Measurements from ENCODE around the gene PFN1. TPM values are rescaled to one million over a fixed set of nuclear protein-coding genes. Genes with fewer than 3 reads are reported as not detected.
"Not testable (repeated sequence)": the region's sequence is repeated elsewhere in the genome, so short reads cannot be mapped to it uniquely, and the experiment has no call there.

PFN1 gene
- total and polyA plus RNA-seq, 7 donors = 149 to 1,518 (median 232) TPM

DNA sequence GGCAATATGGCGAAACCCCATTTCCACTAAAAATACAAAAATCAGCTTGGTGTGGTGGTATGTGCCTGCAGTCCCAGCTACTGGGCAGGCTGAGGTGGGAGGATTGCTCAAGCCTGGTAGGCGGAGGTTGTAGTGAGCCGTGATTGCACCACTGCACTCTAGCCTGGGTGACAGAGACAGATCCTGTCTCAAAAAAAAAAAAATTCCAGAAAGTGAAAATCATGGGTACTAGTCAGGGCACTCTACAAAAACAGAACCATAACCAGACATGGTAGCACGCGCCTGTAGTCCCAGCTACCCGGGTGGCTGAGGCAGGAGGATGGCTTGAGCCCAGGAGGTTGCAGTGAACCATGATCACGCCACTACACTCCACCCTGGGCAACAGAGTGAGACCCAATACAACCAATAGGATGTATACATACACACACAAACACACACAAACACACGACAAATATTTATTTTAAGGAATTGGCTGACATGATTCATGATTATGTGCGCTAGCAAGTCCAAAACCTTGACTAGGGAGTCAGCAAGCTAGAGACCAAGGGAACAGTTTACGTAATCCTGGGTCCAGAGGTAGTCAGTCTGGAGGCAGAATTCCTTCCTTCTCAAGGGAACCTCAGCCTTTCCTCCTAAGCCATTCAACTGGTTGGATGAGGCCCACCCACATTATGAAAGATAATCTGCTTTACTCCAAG, 27.8 kb downstream of the PFN1 start:
- ATAC-seq = peak in 1 of 4 donors; percentile 38

GRCh38 chr17:4919511-4920047, 28.8 kb downstream of the PFN1 start:
- Histone ChIP-seq H3K27me3 (ENCODE audit: insufficient read depth in 3 of 3, low read length in 2 of 3) (no peaks in the 10 kb centered on the region), H3K9me3 (no peaks in the 10 kb centered on the region), H3K4me1 (no peaks in the 10 kb centered on the region), H3K4me3 (no peak overlapping the region), H3K27ac (no peak overlapping the region), H3K36me3 (ENCODE audit: insufficient read depth in 1 of 2, low read depth in 1 of 2) (no peaks in the 10 kb centered on the region)
- intact Hi-C loops (cut with DNase I) = no loop called here
- TF ChIP-seq, protein P1, sequence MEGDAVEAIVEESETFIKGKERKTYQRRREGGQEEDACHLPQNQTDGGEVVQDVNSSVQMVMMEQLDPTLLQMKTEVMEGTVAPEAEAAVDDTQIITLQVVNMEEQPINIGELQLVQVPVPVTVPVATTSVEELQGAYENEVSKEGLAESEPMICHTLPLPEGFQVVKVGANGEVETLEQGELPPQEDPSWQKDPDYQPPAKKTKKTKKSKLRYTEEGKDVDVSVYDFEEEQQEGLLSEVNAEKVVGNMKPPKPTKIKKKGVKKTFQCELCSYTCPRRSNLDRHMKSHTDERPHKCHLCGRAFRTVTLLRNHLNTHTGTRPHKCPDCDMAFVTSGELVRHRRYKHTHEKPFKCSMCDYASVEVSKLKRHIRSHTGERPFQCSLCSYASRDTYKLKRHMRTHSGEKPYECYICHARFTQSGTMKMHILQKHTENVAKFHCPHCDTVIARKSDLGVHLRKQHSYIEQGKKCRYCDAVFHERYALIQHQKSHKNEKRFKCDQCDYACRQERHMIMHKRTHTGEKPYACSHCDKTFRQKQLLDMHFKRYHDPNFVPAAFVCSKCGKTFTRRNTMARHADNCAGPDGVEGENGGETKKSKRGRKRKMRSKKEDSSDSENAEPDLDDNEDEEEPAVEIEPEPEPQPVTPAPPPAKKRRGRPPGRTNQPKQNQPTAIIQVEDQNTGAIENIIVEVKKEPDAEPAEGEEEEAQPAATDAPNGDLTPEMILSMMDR (IDR thresholded peaks at IDR 0.05) = no peak
- WGBS, 3 donors = 64 to 67% (median 65%) methylated on average over 8 of the region's 8 CpGs
- ATAC-seq (no peak), DNase-seq (no peak)

More for the DNA sequence above, 27.8 kb downstream of the PFN1 start:
- Histone ChIP-seq H3K4me1 (no peaks in the 10 kb centered on the region), H3K4me3 (no peak overlapping the region), H3K27ac (no peak overlapping the region), H3K36me3 (ENCODE audit: insufficient read depth in 1 of 2, low read depth in 1 of 2) (no peaks in the 10 kb centered on the region), H3K27me3 (ENCODE audit: insufficient read depth in 3 of 3, low read length in 2 of 3) (no peaks in the 10 kb centered on the region), H3K9me3 (no peaks in the 10 kb centered on the region)
- DNase-seq = no peak
- 81 to 84% (median 83%) methylated on average over 10 of the region's 10 CpGs for WGBS, 3 donors
- intact Hi-C loops (cut with DNase I) = no loop called here
- TF ChIP-seq, protein P1 (IDR thresholded peaks at IDR 0.05) = no peak

DNA sequence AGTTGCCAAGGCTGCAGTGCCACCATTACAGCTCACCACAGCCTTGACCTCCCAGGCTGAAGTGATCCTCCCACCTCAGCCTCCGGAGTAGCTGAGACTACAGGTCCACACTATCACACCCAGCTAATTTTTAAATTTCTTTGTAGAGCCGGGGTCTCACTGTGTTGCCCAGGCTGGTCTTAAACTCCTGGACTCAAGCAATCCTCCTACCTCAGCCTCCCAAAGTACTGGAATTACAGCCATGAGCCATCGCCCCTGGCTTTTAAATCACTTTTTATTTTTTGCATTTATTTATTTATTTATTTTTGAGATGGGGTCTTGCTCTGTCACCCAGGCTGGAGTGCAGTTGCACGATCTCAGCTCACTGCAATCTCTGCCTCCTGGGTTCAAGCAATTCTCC, 33.8 kb downstream of the PFN1 start:
- H3K4me1 ChIP-seq; intact Hi-C loops (cut with DNase I): not testable (repeated sequence)

GRCh38 chr17:4913994-4914393, 34.3 kb downstream of the PFN1 start:
- intact Hi-C loops (cut with DNase I) = no loop called here
- no peaks in the 10 kb centered on the region for H3K4me1 ChIP-seq
- no peaks in the 10 kb centered on the region for H3K9me3 ChIP-seq
- no peak overlapping the region for H3K4me3 ChIP-seq
- H3K27ac ChIP-seq = no peak overlapping the region
- WGBS, 3 donors = 62 to 77% (median 70%) methylated on average over 1 of the region's 1 CpG
- DNase-seq = no peak
- H3K27me3 ChIP-seq (ENCODE audit: insufficient read depth in 3 of 3, low read length in 2 of 3) = no peaks in the 10 kb centered on the region
- ATAC-seq = no peak
- no peaks in the 10 kb centered on the region for H3K36me3 ChIP-seq (ENCODE audit: insufficient read depth in 1 of 2, low read depth in 1 of 2)
- TF ChIP-seq, protein P1 (IDR thresholded peaks at IDR 0.05) = no peak

More for the DNA sequence above, 33.8 kb downstream of the PFN1 start:
- H3K27me3 ChIP-seq (ENCODE audit: insufficient read depth in 3 of 3, low read length in 2 of 3); ATAC-seq; H3K36me3 ChIP-seq (ENCODE audit: insufficient read depth in 1 of 2, low read depth in 1 of 2); DNase-seq; H3K4me3 ChIP-seq; H3K27ac ChIP-seq; H3K9me3 ChIP-seq: not testable (repeated sequence)
- WGBS, 3 donors = 87 to 97% (median 94%) methylated on average over 4 of the region's 4 CpGs

- Histone ChIP-seq H3K36me3 (ENCODE audit: insufficient read depth in 1 of 2, low read depth in 1 of 2) (no peaks in the 10 kb centered on the region), H3K4me3 (no peak overlapping the region), H3K9me3 (no peaks in the 10 kb centered on the region), H3K4me1 (no peaks in the 10 kb centered on the region), H3K27me3 (ENCODE audit: insufficient read depth in 3 of 3, low read length in 2 of 3) (no peaks in the 10 kb centered on the region), H3K27ac (peak overlapping the region; percentile 75)
- WGBS, 3 donors = 8 to 16% (median 11%) methylated on average over 20 of the region's 20 CpGs
- ATAC-seq (peak; percentile 99), DNase-seq (peak; percentile 93 to 97)
- TF ChIP-seq, protein P1 (IDR thresholded peaks at IDR 0.05) = peak; percentile 83
- intact Hi-C loops (cut with DNase I) = loop anchor here (2.0 to 10.0 kb wide), 6 partner anchors 26 to 344 kb away; partner anchors contain the start of genes CAMTA2 (in 2 of the 2), GGT6 (in 1 of the 2), RNF167 (in 1 of the 2) and SLC25A11 (in 1 of the 2)
Observed at GRCh38 chr17:4908711-4909496, 39.4 kb downstream of the PFN1 start.
